WTC11 (cell line): ENCODE data around the gene OR52N2. TPM values are rescaled to one million over a fixed set of nuclear protein-coding genes. Genes with fewer than 3 reads are reported as not detected.

Experiments used
- ATAC-seq: fragments of 200-7000 bp; cut with Tn5 transposase; 2 replicates; pipeline ENCODE4 v1.10.0; 2021; ENCODE audit warnings: mild to moderate bottlenecking, moderate library complexity
- Bru-seq: library from RNA; stranded (reverse); fragments of 400-500 nt; gene quantifications from one replicate; lab custom pipeline; 2021; lab: Mats Ljungman, UMichigan
- CTCF ChIA-PET: fragments of 300-600 bp; sonication (Branson Sonifier 250); formaldehyde crosslinking; loops from one replicate; lab custom pipeline; 2021; ENCODE audit warnings: antibody characterized with exemption; lab: Charles Lee
- POLR2A ChIA-PET: fragments of 350-600 bp; sonication (Branson Sonifier 250); formaldehyde crosslinking; loops from one replicate; lab custom pipeline; 2021; ENCODE audit warnings: antibody characterized with exemption; lab: Charles Lee
- DNase-seq: peaks from one replicate; pipeline ENCODE4 v3.0.0; 2021; ENCODE audit warnings: low spot score
- H3K27ac Mint-ChIP-seq: 2 replicates; pipeline ENCODE4 v1.8.0; 2021; ENCODE audit warnings: mixed read lengths
- H3K27me3 Mint-ChIP-seq: 2 replicates; pipeline ENCODE4 v1.8.0; 2021; ENCODE audit warnings: low read depth, mild to moderate bottlenecking, moderate library complexity, mixed read lengths
- H3K36me3 Mint-ChIP-seq: 2 replicates; pipeline ENCODE4 v1.8.0; 2021; ENCODE audit warnings: mixed read lengths
- H3K4me1 Mint-ChIP-seq: 2 replicates; pipeline ENCODE4 v1.8.0; 2022; ENCODE audit warnings: mixed read lengths
- H3K4me3 Mint-ChIP-seq: 2 replicates; pipeline ENCODE4 v1.8.0; 2021; ENCODE audit warnings: mild to moderate bottlenecking, moderate library complexity, mixed read lengths
- H3K9me3 Mint-ChIP-seq: 2 replicates; pipeline ENCODE4 v1.8.0; 2021; ENCODE audit warnings: mixed read lengths
- CBFB ChIP-seq: sonication (generic); formaldehyde crosslinking; IDR thresholded peaks from 2 replicates; pipeline ENCODE4 v1.8.1; 2022; ENCODE audit warnings: mild to moderate bottlenecking, low read depth, missing genetic modification reagents
- NFE2L1 ChIP-seq: sonication (generic); formaldehyde crosslinking; IDR thresholded peaks from 2 replicates; pipeline ENCODE4 v1.8.1; 2023; ENCODE audit warnings: missing genetic modification reagents
- SMAD4 ChIP-seq: sonication (generic); formaldehyde crosslinking; IDR thresholded peaks from 2 replicates; pipeline ENCODE4 v1.8.0; 2022; ENCODE audit warnings: mild to moderate bottlenecking, missing genetic modification reagents
- long read RNA-seq, 3 experiments: library from RNA in 1 of 3; library from capped mRNA in 1 of 3; library from polyadenylated mRNA in 1 of 3; unstranded in 2 of 3; stranded (forward) in 1 of 3; transcript quantifications; one replicate each; pipeline ENCODE4 v2.0.0, GENCODE V29; 2021
- total RNA-seq: library from RNA; stranded (reverse); gene quantifications from 3 replicates; pipeline ENCODE4 v1.2.3, GENCODE V29; 2021
- TF ChIP-seq, protein P1 (sequence below): fragments of 200-600 bp; IDR thresholded peaks from 2 replicates; pipeline ENCODE4 v1.8.0; 2022; ENCODE audit warnings: antibody characterized with exemption
- TF ChIP-seq, protein P2 (sequence below): sonication (generic); formaldehyde crosslinking; IDR thresholded peaks from 2 replicates; pipeline ENCODE4 v1.8.1; 2023; ENCODE audit warnings: mild to moderate bottlenecking, missing genetic modification reagents, moderate library complexity
- TF ChIP-seq, protein P3 (sequence below): fragments of 250-450 bp; sonication (Bioruptor Pico); IDR thresholded peaks from 2 replicates; pipeline ENCODE4 v2.1.2; 2022; ENCODE audit warnings: mild to moderate bottlenecking, moderate library complexity
- TF ChIP-seq, protein P4 (sequence below): sonication (generic); formaldehyde crosslinking; conservative IDR thresholded peaks from 2 replicates; pipeline ENCODE4 v1.8.1; 2023; ENCODE audit warnings: mild to moderate bottlenecking, low read depth, missing genetic modification reagents, moderate library complexity
- TF ChIP-seq, protein P5 (sequence below): sonication (generic); formaldehyde crosslinking; IDR thresholded peaks from 2 replicates; pipeline ENCODE4 v1.8.0; 2023; ENCODE audit warnings: missing genetic modification reagents, mild to moderate bottlenecking, borderline replicate concordance

The OR52N2 gene
- total RNA-seq (0.25 to 0.34 TPM in 2 of 3 replicates, not detected in the other), Bru-seq, nascent RNA (not detected)
- long read RNA-seq, experiment 1, partial matches to known transcripts = 0 of 1 reads
- long read RNA-seq, experiment 1, other reads (novel, unspliced or antisense) = 1 of 1 reads
- long read RNA-seq, experiment 2 = 0 reads
- long read RNA-seq, experiment 3 = 0 reads

DNA sequence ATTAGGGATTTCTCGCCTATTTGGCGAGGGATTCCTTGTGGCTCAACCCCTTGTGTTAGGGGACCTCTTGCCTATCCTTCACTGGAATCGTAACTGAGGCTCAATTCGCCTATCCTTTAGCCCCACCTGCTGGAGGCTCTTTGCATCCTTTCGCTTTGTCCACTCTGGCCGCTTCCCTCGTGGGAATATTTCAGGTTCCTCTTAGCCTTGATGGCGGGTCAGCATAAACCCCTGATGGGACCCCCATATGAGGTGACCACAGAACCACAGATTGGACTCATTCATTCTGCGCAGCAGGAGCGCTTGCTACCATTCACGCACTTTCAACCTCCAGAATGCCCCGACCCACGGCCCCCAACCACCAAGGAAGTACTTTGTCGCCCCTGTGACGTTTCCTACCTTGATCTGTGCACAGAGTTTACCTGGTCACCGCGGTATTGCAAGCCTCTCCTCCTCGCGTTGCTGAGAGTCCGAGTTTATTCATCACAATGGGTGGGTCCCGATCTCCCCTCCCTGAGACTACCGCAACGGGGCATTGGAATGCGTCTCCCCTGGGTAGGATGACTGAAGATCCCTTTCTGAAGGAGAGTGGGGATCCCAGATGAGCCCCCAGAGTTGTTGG lies at the start of gene OR52N2:
TSS of gene OR52N2 (plus strand) at position 425 of the 622 bp plus-strand sequence. CDS start 11,412 bp downstream, outside the sequence.
- peaks cover 6% of the 10 kb centered on the region; the same call in 1 of the 2 replicates for H3K36me3 Mint-ChIP-seq
- POLR2A ChIA-PET = no interaction called here
- peaks cover 11% of the 10 kb centered on the region for H3K9me3 Mint-ChIP-seq
- DNase-seq = peak; percentile 80
- peak within 1 kb of the TSS; percentile 85 for H3K4me3 Mint-ChIP-seq
- no peak within 1 kb of the TSS for H3K27ac Mint-ChIP-seq
- no peak for TF ChIP-seq SMAD4 (CRISPR knock-in tag)
- TF ChIP-seq, protein P1, sequence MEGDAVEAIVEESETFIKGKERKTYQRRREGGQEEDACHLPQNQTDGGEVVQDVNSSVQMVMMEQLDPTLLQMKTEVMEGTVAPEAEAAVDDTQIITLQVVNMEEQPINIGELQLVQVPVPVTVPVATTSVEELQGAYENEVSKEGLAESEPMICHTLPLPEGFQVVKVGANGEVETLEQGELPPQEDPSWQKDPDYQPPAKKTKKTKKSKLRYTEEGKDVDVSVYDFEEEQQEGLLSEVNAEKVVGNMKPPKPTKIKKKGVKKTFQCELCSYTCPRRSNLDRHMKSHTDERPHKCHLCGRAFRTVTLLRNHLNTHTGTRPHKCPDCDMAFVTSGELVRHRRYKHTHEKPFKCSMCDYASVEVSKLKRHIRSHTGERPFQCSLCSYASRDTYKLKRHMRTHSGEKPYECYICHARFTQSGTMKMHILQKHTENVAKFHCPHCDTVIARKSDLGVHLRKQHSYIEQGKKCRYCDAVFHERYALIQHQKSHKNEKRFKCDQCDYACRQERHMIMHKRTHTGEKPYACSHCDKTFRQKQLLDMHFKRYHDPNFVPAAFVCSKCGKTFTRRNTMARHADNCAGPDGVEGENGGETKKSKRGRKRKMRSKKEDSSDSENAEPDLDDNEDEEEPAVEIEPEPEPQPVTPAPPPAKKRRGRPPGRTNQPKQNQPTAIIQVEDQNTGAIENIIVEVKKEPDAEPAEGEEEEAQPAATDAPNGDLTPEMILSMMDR = peak; percentile 70
- TF ChIP-seq, all 79 proteins: peak for 1
- Mint-ChIP-seq H3K4me1 (peaks cover 35% of the 10 kb centered on the region), H3K27me3 (no peaks in the 10 kb centered on the region; the same call in 1 of the 2 replicates)
- ATAC-seq = peak; percentile 84
- CTCF ChIA-PET = interaction anchor here (1.0 to 1.2 kb wide), 2 partner anchors 124 to 554 kb away, joined by 3 to 5 read pairs; partner anchors contain the start of gene TRIM5

DNA sequence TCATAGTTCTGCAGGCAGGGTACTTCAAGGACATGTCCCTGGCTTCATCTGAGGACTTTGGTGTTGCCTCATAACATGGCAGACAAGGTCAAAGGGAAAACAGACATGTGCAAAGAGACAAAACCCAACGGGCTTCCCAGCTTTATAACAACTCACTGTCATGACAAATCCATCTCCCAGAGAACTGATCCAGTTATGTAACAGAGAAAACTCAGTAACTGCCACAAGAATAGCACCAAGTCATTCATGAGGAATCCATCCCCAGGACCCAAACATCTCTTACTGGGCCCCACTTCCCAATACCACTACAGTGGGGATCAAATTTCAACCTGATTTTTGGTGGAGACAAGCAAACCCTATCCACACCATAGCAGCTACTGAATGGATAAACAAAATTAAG lies 41.7 kb upstream of the OR52N2 start:
- Mint-ChIP-seq H3K27ac (no peak overlapping the region), H3K27me3 (no peaks in the 10 kb centered on the region), H3K9me3 (no peaks in the 10 kb centered on the region), H3K4me1 (no peaks in the 10 kb centered on the region), H3K36me3 (no peaks in the 10 kb centered on the region), H3K4me3 (no peak overlapping the region)
- TF ChIP-seq CBFB (CRISPR knock-in tag) (no peak), NFE2L1 (CRISPR knock-in tag) (no peak)
- TF ChIP-seq, protein P2, sequence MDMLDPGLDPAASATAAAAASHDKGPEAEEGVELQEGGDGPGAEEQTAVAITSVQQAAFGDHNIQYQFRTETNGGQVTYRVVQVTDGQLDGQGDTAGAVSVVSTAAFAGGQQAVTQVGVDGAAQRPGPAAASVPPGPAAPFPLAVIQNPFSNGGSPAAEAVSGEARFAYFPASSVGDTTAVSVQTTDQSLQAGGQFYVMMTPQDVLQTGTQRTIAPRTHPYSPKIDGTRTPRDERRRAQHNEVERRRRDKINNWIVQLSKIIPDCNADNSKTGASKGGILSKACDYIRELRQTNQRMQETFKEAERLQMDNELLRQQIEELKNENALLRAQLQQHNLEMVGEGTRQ (CRISPR knock-in tag) = no peak
- TF ChIP-seq, protein P3, sequence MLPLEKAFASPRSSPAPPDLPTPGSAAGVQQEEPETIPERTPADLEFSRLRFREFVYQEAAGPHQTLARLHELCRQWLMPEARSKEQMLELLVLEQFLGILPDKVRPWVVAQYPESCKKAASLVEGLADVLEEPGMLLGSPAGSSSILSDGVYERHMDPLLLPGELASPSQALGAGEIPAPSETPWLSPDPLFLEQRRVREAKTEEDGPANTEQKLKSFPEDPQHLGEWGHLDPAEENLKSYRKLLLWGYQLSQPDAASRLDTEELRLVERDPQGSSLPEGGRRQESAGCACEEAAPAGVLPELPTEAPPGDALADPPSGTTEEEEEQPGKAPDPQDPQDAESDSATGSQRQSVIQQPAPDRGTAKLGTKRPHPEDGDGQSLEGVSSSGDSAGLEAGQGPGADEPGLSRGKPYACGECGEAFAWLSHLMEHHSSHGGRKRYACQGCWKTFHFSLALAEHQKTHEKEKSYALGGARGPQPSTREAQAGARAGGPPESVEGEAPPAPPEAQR (CRISPR knock-in tag) = no peak
- TF ChIP-seq, protein P4, sequence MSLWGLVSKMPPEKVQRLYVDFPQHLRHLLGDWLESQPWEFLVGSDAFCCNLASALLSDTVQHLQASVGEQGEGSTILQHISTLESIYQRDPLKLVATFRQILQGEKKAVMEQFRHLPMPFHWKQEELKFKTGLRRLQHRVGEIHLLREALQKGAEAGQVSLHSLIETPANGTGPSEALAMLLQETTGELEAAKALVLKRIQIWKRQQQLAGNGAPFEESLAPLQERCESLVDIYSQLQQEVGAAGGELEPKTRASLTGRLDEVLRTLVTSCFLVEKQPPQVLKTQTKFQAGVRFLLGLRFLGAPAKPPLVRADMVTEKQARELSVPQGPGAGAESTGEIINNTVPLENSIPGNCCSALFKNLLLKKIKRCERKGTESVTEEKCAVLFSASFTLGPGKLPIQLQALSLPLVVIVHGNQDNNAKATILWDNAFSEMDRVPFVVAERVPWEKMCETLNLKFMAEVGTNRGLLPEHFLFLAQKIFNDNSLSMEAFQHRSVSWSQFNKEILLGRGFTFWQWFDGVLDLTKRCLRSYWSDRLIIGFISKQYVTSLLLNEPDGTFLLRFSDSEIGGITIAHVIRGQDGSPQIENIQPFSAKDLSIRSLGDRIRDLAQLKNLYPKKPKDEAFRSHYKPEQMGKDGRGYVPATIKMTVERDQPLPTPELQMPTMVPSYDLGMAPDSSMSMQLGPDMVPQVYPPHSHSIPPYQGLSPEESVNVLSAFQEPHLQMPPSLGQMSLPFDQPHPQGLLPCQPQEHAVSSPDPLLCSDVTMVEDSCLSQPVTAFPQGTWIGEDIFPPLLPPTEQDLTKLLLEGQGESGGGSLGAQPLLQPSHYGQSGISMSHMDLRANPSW (CRISPR knock-in tag) = no peak
- TF ChIP-seq, protein P5, sequence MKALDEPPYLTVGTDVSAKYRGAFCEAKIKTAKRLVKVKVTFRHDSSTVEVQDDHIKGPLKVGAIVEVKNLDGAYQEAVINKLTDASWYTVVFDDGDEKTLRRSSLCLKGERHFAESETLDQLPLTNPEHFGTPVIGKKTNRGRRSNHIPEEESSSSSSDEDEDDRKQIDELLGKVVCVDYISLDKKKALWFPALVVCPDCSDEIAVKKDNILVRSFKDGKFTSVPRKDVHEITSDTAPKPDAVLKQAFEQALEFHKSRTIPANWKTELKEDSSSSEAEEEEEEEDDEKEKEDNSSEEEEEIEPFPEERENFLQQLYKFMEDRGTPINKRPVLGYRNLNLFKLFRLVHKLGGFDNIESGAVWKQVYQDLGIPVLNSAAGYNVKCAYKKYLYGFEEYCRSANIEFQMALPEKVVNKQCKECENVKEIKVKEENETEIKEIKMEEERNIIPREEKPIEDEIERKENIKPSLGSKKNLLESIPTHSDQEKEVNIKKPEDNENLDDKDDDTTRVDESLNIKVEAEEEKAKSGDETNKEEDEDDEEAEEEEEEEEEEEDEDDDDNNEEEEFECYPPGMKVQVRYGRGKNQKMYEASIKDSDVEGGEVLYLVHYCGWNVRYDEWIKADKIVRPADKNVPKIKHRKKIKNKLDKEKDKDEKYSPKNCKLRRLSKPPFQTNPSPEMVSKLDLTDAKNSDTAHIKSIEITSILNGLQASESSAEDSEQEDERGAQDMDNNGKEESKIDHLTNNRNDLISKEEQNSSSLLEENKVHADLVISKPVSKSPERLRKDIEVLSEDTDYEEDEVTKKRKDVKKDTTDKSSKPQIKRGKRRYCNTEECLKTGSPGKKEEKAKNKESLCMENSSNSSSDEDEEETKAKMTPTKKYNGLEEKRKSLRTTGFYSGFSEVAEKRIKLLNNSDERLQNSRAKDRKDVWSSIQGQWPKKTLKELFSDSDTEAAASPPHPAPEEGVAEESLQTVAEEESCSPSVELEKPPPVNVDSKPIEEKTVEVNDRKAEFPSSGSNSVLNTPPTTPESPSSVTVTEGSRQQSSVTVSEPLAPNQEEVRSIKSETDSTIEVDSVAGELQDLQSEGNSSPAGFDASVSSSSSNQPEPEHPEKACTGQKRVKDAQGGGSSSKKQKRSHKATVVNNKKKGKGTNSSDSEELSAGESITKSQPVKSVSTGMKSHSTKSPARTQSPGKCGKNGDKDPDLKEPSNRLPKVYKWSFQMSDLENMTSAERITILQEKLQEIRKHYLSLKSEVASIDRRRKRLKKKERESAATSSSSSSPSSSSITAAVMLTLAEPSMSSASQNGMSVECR (CRISPR knock-in tag) = no peak
- no peak for DNase-seq
- POLR2A ChIA-PET = no interaction called here
- CTCF ChIA-PET = no interaction called here
- no peak for ATAC-seq
